Measurements from ENCODE around the gene GSTM5. TPM values are rescaled to one million over a fixed set of nuclear protein-coding genes. Genes with fewer than 3 reads are reported as not detected.

Gene GSTM5
- total RNA-seq, 1 donor from 2014 or later = not detected

GRCh38 chr1:109721971-109722370 is 9.9 kb downstream of the GSTM5 start:
- FAIRE-seq (no peak), DNase-seq (ENCODE audit: low read depth) (no peak)
- TF ChIP-seq CTCF (IDR thresholded peaks at IDR 0.05; ENCODE audit: insufficient read depth, low read length, severe bottlenecking) = no peak
- Histone ChIP-seq H3K36me3 (ENCODE audit: control insufficient read depth, insufficient read depth, low read length) (no peaks in the 10 kb centered on the region), H3K4me3 (ENCODE audit: low read depth, low read length) (no peak overlapping the region), H3K27me3 (ENCODE audit: control insufficient read depth, insufficient read depth, low read length) (no peaks in the 10 kb centered on the region)

- no peak for FAIRE-seq
- DNase-seq (ENCODE audit: low read depth) = no peak
- H3K27me3 ChIP-seq (ENCODE audit: control insufficient read depth, insufficient read depth, low read length) = no peaks in the 10 kb centered on the region
Measured at GRCh38 chr1:109722908-109723691, 11.0 kb downstream of the GSTM5 start.

GRCh38 chr1:109724933-109725332 is 12.9 kb downstream of the GSTM5 start:
- Histone ChIP-seq H3K4me3 (ENCODE audit: low read depth, low read length) (no peak overlapping the region), H3K27me3 (ENCODE audit: control insufficient read depth, insufficient read depth, low read length) (no peaks in the 10 kb centered on the region), H3K36me3 (ENCODE audit: control insufficient read depth, insufficient read depth, low read length) (no peaks in the 10 kb centered on the region)
- DNase-seq (ENCODE audit: low read depth) (no peak), FAIRE-seq (no peak)
- no peak for TF ChIP-seq CTCF (IDR thresholded peaks at IDR 0.05; ENCODE audit: insufficient read depth, low read length, severe bottlenecking)

More at GRCh38 chr1:109722908-109723691, 11.0 kb downstream of the GSTM5 start:
- no peaks in the 10 kb centered on the region for H3K36me3 ChIP-seq (ENCODE audit: control insufficient read depth, insufficient read depth, low read length)
- TF ChIP-seq CTCF (IDR thresholded peaks at IDR 0.05; ENCODE audit: insufficient read depth, low read length, severe bottlenecking) = no peak
- no peak overlapping the region for H3K4me3 ChIP-seq (ENCODE audit: low read depth, low read length)

GRCh38 chr1:109725510-109725909 is 13.5 kb downstream of the GSTM5 start:
- no peaks in the 10 kb centered on the region for H3K27me3 ChIP-seq (ENCODE audit: control insufficient read depth, insufficient read depth, low read length)
- TF ChIP-seq CTCF (IDR thresholded peaks at IDR 0.05; ENCODE audit: insufficient read depth, low read length, severe bottlenecking) = no peak
- no peaks in the 10 kb centered on the region for H3K36me3 ChIP-seq (ENCODE audit: control insufficient read depth, insufficient read depth, low read length)
- DNase-seq (ENCODE audit: low read depth) (no peak), FAIRE-seq (no peak)
- H3K4me3 ChIP-seq (ENCODE audit: low read depth, low read length) = no peak overlapping the region

GRCh38 chr1:109726007-109726406 is 14.0 kb downstream of the GSTM5 start:
- no peak for TF ChIP-seq CTCF (IDR thresholded peaks at IDR 0.05; ENCODE audit: insufficient read depth, low read length, severe bottlenecking)
- Histone ChIP-seq H3K27me3 (ENCODE audit: control insufficient read depth, insufficient read depth, low read length) (no peaks in the 10 kb centered on the region), H3K36me3 (ENCODE audit: control insufficient read depth, insufficient read depth, low read length) (no peaks in the 10 kb centered on the region), H3K4me3 (ENCODE audit: low read depth, low read length) (no peak overlapping the region)
- DNase-seq (ENCODE audit: low read depth) = no peak
- no peak for FAIRE-seq

Measured in bronchial epithelial cell (primary cell).